Ascending aorta (tissue), 2 donors: ENCODE data around the gene HLA-DQA1. TPM values are rescaled to one million over a fixed set of nuclear protein-coding genes. Genes with fewer than 3 reads are reported as not detected.
A peak's percentile ranks its signal among the peaks of the same experiment; 100 is the strongest.
"Not testable (repeated sequence)": the region's sequence is repeated elsewhere in the genome, so short reads cannot be mapped to it uniquely, and the experiment has no call there.

ENCODE experiments used
- DNase-seq, 2 donors: peaks; one replicate each; pipeline ENCODE4 v3.0.0-alpha.2; 2019; ENCODE audit warnings: low spot score in 2 of 2
- H3K27ac ChIP-seq, 2 donors: fragments of 200-600 bp; sonication (generic); one replicate each; pipeline ENCODE4 v1.5.1; 2016 to 2017; ENCODE audit warnings: mild to moderate bottlenecking in 1 of 2
- H3K27me3 ChIP-seq: fragments of 200-600 bp; sonication (generic); one replicate; pipeline ENCODE4 v1.5.1; 2017
- H3K36me3 ChIP-seq, 2 donors: fragments of 200-600 bp; sonication (generic); one replicate each; pipeline ENCODE4 v1.5.1; 2016
- H3K4me1 ChIP-seq, 2 donors: fragments of 200-600 bp; sonication (generic); one replicate each; pipeline ENCODE4 v1.5.1; 2016 to 2017; ENCODE audit warnings: mild to moderate bottlenecking in 1 of 2
- H3K4me3 ChIP-seq, 2 donors: fragments of 200-600 bp; sonication (generic); one replicate each; pipeline ENCODE4 v1.5.1; 2016 to 2017; ENCODE audit warnings: mild to moderate bottlenecking in 1 of 2
- H3K9me3 ChIP-seq, 2 donors: fragments of 200-600 bp; sonication (generic); one replicate each; pipeline ENCODE4 v1.5.1; 2016
- intact Hi-C: fragments of 100-400 bp; cut with DNase I; formaldehyde crosslinking; loops from one replicate; pipeline ENCODE4 v1.15.1; 2023
- total RNA-seq: library from RNA; depleted of rRNA; stranded (reverse); fragments of >200 nt; gene quantifications from one replicate; pipeline ENCODE4 v1.1.0, GENCODE V29; 2016
- TF ChIP-seq, protein P1 (sequence below), 3 experiments: fragments of 200-600 bp in 2 of 3; fragments of 450-650 bp in 1 of 3; sonication (generic) in 2 of 3; IDR thresholded peaks; one replicate each; pipeline ENCODE4 v1.5.1; 2016 to 2019; ENCODE audit warnings: antibody characterized with exemption in 3 of 3, mild to moderate bottlenecking in 1 of 3, moderate library complexity in 1 of 3

The HLA-DQA1 gene
- 2.0 TPM for total RNA-seq

DNA sequence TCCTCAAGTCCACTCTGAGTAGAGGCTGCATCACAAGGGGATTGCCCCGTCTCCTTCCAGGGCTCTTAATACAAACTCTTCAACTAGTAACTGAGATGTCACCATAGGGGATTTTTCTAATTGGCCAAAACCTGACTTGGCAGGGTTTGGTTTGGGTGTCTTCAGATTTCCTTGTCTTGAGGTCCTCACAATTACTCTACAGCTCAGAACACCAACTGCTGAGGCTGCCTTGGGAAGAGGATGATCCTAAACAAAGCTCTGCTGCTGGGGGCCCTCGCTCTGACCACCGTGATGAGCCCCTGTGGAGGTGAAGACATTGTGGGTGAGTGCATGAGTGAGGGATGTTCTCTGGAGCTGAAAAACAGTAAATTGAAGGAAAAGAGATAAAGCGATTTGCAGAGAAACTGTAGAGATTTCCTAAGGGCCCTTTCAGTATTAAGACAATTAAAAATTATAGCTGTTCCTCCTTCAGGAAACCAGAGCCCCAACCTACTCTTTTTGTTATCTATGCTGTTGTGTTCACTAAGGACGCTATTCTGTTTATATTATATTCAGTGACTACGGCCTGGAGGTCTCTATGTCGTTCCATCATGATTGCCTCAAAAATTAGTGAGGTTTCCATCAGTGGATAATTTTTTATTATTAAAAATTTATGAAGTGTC lies at the start of gene HLA-DQA1:
Gene HLA-DQA1, plus strand, starts transcription at position 188 of the 662 bp plus-strand sequence. Its CDS starts 53 bp downstream, at position 241.
- H3K4me3 ChIP-seq: no peak within 1 kb of the TSS
- H3K27me3 ChIP-seq: no peaks in the 10 kb centered on the region
- H3K36me3 ChIP-seq: no peaks in the 10 kb centered on the region
- H3K9me3 ChIP-seq: no peaks in the 10 kb centered on the region
- H3K4me1 ChIP-seq: no peaks in the 10 kb centered on the region
- H3K27ac ChIP-seq: no peak within 1 kb of the TSS
- intact Hi-C loops: no loop called here
- TF ChIP-seq, protein P1, sequence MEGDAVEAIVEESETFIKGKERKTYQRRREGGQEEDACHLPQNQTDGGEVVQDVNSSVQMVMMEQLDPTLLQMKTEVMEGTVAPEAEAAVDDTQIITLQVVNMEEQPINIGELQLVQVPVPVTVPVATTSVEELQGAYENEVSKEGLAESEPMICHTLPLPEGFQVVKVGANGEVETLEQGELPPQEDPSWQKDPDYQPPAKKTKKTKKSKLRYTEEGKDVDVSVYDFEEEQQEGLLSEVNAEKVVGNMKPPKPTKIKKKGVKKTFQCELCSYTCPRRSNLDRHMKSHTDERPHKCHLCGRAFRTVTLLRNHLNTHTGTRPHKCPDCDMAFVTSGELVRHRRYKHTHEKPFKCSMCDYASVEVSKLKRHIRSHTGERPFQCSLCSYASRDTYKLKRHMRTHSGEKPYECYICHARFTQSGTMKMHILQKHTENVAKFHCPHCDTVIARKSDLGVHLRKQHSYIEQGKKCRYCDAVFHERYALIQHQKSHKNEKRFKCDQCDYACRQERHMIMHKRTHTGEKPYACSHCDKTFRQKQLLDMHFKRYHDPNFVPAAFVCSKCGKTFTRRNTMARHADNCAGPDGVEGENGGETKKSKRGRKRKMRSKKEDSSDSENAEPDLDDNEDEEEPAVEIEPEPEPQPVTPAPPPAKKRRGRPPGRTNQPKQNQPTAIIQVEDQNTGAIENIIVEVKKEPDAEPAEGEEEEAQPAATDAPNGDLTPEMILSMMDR (IDR thresholded peaks at IDR 0.05): no peak
- DNase-seq: no peak

DNA sequence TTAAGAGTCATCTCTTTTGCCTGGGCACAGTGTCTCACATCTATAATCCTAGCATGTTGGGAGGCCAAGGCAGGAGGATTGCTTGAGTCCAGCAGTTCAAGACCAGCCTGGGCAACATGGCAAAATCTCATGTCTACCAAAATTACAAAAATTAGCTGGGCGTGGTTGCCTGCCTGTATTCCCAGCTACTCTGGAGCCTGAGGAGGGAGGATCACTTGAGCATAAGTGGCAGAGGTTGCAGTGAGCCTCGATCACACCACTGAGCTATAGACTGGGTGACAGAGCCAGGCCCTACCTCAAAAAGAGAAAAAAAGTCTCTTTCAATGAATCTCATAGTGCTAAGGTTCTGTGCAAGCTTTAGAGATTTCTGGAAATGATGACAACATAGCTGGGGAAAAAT lies 49.0 kb upstream of the HLA-DQA1 start:
- no peaks in the 10 kb centered on the region for H3K27me3 ChIP-seq
- intact Hi-C loops: loop anchor here (5.0 kb wide), 1 partner anchor 61 kb away; no protein-coding TSS in a partner anchor
- no peak overlapping the region for H3K27ac ChIP-seq
- TF ChIP-seq, protein P1 (IDR thresholded peaks at IDR 0.05): no peak
- H3K4me3 ChIP-seq: peak overlapping the region in 1 of 2 donors; percentile 19
- no peaks in the 10 kb centered on the region for H3K9me3 ChIP-seq
- H3K36me3 ChIP-seq: no peaks in the 10 kb centered on the region
- no peak for DNase-seq
- no peaks in the 10 kb centered on the region for H3K4me1 ChIP-seq

DNA sequence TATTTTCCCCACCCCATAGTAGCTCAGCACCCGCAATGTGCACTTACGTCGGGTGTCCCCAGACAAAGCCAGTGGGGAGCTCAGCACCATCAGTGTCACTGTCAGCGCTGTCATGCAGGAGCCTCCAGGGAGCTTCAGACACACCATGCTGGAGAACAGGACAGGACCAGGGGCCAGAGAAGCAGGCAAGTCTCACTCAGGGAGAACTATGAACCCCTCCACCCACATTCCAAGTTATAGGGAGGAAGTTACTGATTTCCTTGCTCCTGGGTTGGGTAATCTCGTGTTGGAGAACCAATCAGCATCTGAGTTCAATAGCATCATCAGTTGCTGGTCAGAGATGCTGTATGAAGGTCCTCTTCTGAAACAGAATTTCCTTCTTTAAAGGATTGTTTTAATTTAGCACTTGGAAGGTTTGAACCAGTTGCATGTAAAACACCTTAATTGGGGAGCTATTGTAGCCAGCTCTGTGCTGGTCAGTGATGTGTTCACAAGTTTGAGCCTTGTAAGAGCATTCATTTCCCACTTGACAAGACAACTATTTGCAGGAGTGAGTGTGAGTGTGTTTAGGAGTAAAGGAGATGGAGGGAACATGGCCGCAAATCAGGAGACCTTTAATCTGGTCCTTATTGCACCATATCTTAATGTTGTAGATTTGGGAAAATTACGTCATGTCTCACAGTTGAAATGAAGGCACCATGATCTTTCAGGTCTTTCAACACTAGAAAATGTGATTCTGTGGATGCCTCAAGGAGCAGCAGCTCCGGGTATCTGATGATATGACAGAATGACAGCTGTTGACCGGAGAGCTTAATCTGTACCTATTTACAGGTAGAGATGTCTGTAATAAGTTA lies 47.4 kb upstream of the HLA-DQA1 start, which contains the start of gene HLA-DRB1:
Gene HLA-DRB1, minus strand, starts transcription at position 253 of the 854 bp plus-strand sequence. Its CDS starts 106 bp downstream, at position 147.
- no peaks in the 10 kb centered on the region for H3K4me1 ChIP-seq
- DNase-seq: no peak
- intact Hi-C loops: loop anchor here (5.0 kb wide), 1 partner anchor 63 kb away; no protein-coding TSS in a partner anchor
- H3K27me3 ChIP-seq: no peaks in the 10 kb centered on the region
- no peak within 1 kb of the TSS for H3K27ac ChIP-seq
- no peaks in the 10 kb centered on the region for H3K9me3 ChIP-seq
- H3K4me3 ChIP-seq: peak within 1 kb of the TSS in 1 of 2 donors; percentile 42
- TF ChIP-seq, protein P1 (IDR thresholded peaks at IDR 0.05): no peak
- H3K36me3 ChIP-seq: no peaks in the 10 kb centered on the region

DNA sequence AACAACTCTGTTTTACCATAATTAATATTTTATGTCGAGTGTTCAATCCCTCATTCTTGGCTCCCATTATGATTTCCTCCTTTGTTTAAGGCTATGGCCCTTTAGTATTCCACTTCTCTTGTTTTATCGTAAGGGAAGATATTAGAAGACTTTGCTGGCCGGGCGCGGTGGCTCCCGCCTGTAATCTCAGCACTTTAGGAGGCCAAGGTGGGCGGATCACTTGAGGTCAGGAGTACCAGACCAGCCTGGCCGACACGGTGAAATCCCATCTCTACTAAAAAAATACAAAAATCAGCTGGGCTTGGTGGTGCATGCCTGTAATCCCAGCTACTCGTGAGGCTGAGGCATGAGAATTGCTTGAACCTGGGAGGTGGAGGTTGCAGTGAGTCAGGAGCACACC lies 46.5 kb upstream of the HLA-DQA1 start:
- H3K27ac ChIP-seq, intact Hi-C loops, H3K36me3 ChIP-seq, H3K9me3 ChIP-seq, H3K4me3 ChIP-seq, H3K27me3 ChIP-seq, DNase-seq, H3K4me1 ChIP-seq: not testable (repeated sequence)

DNA sequence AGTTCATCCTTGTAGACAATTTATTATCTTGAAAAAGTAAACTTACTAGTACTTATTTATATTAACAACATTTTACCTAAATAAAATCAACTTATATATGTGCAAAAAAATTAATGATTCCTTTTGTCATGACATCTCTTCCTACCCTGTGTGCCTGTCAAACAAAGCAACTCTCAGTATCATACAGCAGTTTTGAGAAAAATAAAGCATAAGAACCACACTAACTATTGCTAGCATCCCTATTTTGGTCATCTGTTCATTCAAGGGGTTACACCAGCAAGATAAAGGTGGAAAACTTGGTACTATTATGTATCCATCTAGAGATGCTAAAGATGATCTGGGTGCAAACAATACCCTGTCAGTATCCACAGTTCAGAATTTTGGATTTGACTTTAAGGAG lies 40.2 kb upstream of the HLA-DQA1 start:
- Histone ChIP-seq H3K9me3 (no peaks in the 10 kb centered on the region), H3K4me3 (no peak overlapping the region), H3K36me3 (no peaks in the 10 kb centered on the region), H3K27me3 (no peaks in the 10 kb centered on the region), H3K4me1 (no peaks in the 10 kb centered on the region), H3K27ac (no peak overlapping the region)
- TF ChIP-seq, protein P1 (IDR thresholded peaks at IDR 0.05): no peak
- intact Hi-C loops: no loop called here
- DNase-seq: no peak

DNA sequence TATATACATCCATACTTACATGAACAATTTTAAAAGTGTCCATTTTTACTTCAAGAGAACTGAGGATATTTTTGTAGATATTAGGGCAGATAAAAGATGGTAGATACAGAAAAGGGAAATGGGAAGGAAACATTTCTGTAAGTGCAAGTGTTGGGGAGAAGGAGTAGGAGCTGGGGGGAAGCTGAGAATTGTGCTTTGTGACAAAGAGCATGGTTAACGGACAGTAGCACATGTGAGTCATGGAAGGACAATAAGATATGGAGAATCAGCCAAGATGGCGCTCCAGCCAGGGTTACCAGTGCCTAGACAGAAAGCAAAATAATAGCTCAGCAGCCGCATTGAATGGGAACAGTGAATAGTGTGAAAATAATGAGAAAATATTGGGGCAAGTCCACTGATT lies 34.8 kb upstream of the HLA-DQA1 start:
- intact Hi-C loops: no loop called here
- no peak for DNase-seq
- TF ChIP-seq, protein P1 (IDR thresholded peaks at IDR 0.05): no peak
- H3K27ac ChIP-seq: no peak overlapping the region
- no peak overlapping the region for H3K4me3 ChIP-seq
- H3K36me3 ChIP-seq: no peaks in the 10 kb centered on the region
- H3K27me3 ChIP-seq: no peaks in the 10 kb centered on the region
- H3K9me3 ChIP-seq: no peaks in the 10 kb centered on the region
- H3K4me1 ChIP-seq: no peaks in the 10 kb centered on the region
